Measurements from ENCODE around the gene ATP2C1.

Gene ATP2C1

GRCh38 chr3:130878464-130878863, 15.4 kb upstream of the ATP2C1 start:
- no peak overlapping the region for H2AFZ ChIP-seq (ENCODE audit: low read length)
- no peak overlapping the region for H2BK5ac ChIP-seq (ENCODE audit: low read length)
- no peaks in the 10 kb centered on the region for H3K79me1 ChIP-seq (ENCODE audit: low read depth, low read length)
- no peaks in the 10 kb centered on the region for H3K36me3 ChIP-seq (replicated peaks in 1 of 2; ENCODE audit: control insufficient read depth in 2 of 2, insufficient read depth in 2 of 2, low read length in 2 of 2)
- H3K9ac ChIP-seq (ENCODE audit: low read depth, low read length, poor library complexity) = no peak overlapping the region
- H3K23ac ChIP-seq (ENCODE audit: low read depth, low read length, poor library complexity) = no peak overlapping the region
- no peak overlapping the region for H2BK15ac ChIP-seq (ENCODE audit: low read length)
- peaks cover 0 to 3% of the 10 kb centered on the region in 2 donors for H3K9me3 ChIP-seq (replicated peaks in 1 of 2; ENCODE audit: control insufficient read depth in 2 of 2, insufficient read depth in 1 of 2, low read depth in 1 of 2, low read length in 2 of 2)
- H2BK12ac ChIP-seq (ENCODE audit: low read length) = no peak overlapping the region
- H3K4me1 ChIP-seq (ENCODE audit: control insufficient read depth in 2 of 2, insufficient read depth in 1 of 2, low read depth in 1 of 2, low read length in 2 of 2) = no peaks in the 10 kb centered on the region
- H3K18ac ChIP-seq (ENCODE audit: low read length) = no peak overlapping the region
- no peak overlapping the region for H2AK5ac ChIP-seq (ENCODE audit: low read depth, low read length)
- no peak overlapping the region for H4K91ac ChIP-seq (ENCODE audit: low read depth, low read length, poor library complexity)
- no peak overlapping the region for H2BK120ac ChIP-seq (ENCODE audit: low read depth, low read length)
- no peak overlapping the region for H3K14ac ChIP-seq (ENCODE audit: low read length)
- H3K27me3 ChIP-seq (ENCODE audit: control insufficient read depth in 3 of 3, insufficient read depth in 3 of 3, low read depth in 1 of 3, low read length in 3 of 3) = no peaks in the 10 kb centered on the region
- no peak overlapping the region for H3K4ac ChIP-seq (ENCODE audit: low read length)
- DNase-seq (ENCODE audit: low spot score) = no peak
- no peak overlapping the region for H3K4me3 ChIP-seq (ENCODE audit: low read length in 2 of 2)
- H3K4me2 ChIP-seq (ENCODE audit: insufficient read depth, low read length, poor library complexity, severe bottlenecking) = no peak overlapping the region
- no peak overlapping the region for H3K27ac ChIP-seq (replicated peaks; ENCODE audit: low read length)
- H4K8ac ChIP-seq (ENCODE audit: low read depth, low read length) = no peak overlapping the region

GRCh38 chr3:130889416-130889946, 4.4 kb upstream of the ATP2C1 start:
- Histone ChIP-seq H3K27ac (replicated peaks; ENCODE audit: low read length) (no peak overlapping the region), H2AFZ (ENCODE audit: low read length) (no peak overlapping the region), H2BK120ac (ENCODE audit: low read depth, low read length) (no peak overlapping the region)

GRCh38 chr3:130892759-130893375, 1.0 kb upstream of the ATP2C1 start:
- Histone ChIP-seq H2BK15ac (ENCODE audit: low read length) (no peak overlapping the region), H3K18ac (ENCODE audit: low read length) (no peak overlapping the region), H4K8ac (ENCODE audit: low read depth, low read length) (no peak overlapping the region), H2AK5ac (ENCODE audit: low read depth, low read length) (peak overlapping the region; percentile 86), H3K14ac (ENCODE audit: low read length) (no peak overlapping the region), H2AFZ (ENCODE audit: low read length) (peak overlapping the region; percentile 94), H3K9me3 (replicated peaks in 1 of 2; ENCODE audit: control insufficient read depth in 2 of 2, insufficient read depth in 1 of 2, low read depth in 1 of 2, low read length in 2 of 2) (no peaks in the 10 kb centered on the region), H3K79me1 (ENCODE audit: low read depth, low read length) (peaks cover 2% of the 10 kb centered on the region), H2BK120ac (ENCODE audit: low read depth, low read length) (no peak overlapping the region), H3K23ac (ENCODE audit: low read depth, low read length, poor library complexity) (no peak overlapping the region), H3K36me3 (replicated peaks in 1 of 2; ENCODE audit: control insufficient read depth in 2 of 2, insufficient read depth in 2 of 2, low read length in 2 of 2) (no peaks in the 10 kb centered on the region), H4K91ac (ENCODE audit: low read depth, low read length, poor library complexity) (no peak overlapping the region), H2BK12ac (ENCODE audit: low read length) (no peak overlapping the region), H2BK5ac (ENCODE audit: low read length) (no peak overlapping the region), H3K4ac (ENCODE audit: low read length) (no peak overlapping the region), H3K4me3 (ENCODE audit: low read length in 2 of 2) (peak overlapping the region; percentile 95 to 98), H3K4me2 (ENCODE audit: insufficient read depth, low read length, poor library complexity, severe bottlenecking) (peak overlapping the region; percentile 90), H3K27me3 (ENCODE audit: control insufficient read depth in 3 of 3, insufficient read depth in 3 of 3, low read depth in 1 of 3, low read length in 3 of 3) (no peaks in the 10 kb centered on the region), H3K27ac (replicated peaks; ENCODE audit: low read length) (peak overlapping the region; percentile 66), H3K4me1 (ENCODE audit: control insufficient read depth in 2 of 2, insufficient read depth in 1 of 2, low read depth in 1 of 2, low read length in 2 of 2) (peaks cover 2 to 6% of the 10 kb centered on the region in 2 donors), H3K9ac (ENCODE audit: low read depth, low read length, poor library complexity) (peak overlapping the region; percentile 98)
- DNase-seq (ENCODE audit: low spot score) = peak; percentile 56
- WGBS, 2 donors (ENCODE audit: extremely low coverage in 2 of 2, insufficient read length in 2 of 2, insufficient replicate concordance in 1 of 2) = no CpG with 5 or more reads among the region's 14 CpGs

More at GRCh38 chr3:130889416-130889946, 4.4 kb upstream of the ATP2C1 start:
- no peak overlapping the region for H3K4me3 ChIP-seq (ENCODE audit: low read length in 2 of 2)
- no peak overlapping the region for H3K23ac ChIP-seq (ENCODE audit: low read depth, low read length, poor library complexity)
- no peak overlapping the region for H2BK15ac ChIP-seq (ENCODE audit: low read length)
- H3K9me3 ChIP-seq (replicated peaks in 1 of 2; ENCODE audit: control insufficient read depth in 2 of 2, insufficient read depth in 1 of 2, low read depth in 1 of 2, low read length in 2 of 2) = no peaks in the 10 kb centered on the region
- no peaks in the 10 kb centered on the region for H3K27me3 ChIP-seq (ENCODE audit: control insufficient read depth in 3 of 3, insufficient read depth in 3 of 3, low read depth in 1 of 3, low read length in 3 of 3)
- H3K9ac ChIP-seq (ENCODE audit: low read depth, low read length, poor library complexity) = no peak overlapping the region
- WGBS, 2 donors (ENCODE audit: extremely low coverage in 2 of 2, insufficient read length in 2 of 2, insufficient replicate concordance in 1 of 2) = no CpG with 5 or more reads among the region's 1 CpG
- no peak overlapping the region for H2BK5ac ChIP-seq (ENCODE audit: low read length)
- no peaks in the 10 kb centered on the region for H3K36me3 ChIP-seq (replicated peaks in 1 of 2; ENCODE audit: control insufficient read depth in 2 of 2, insufficient read depth in 2 of 2, low read length in 2 of 2)
- no peak overlapping the region for H3K18ac ChIP-seq (ENCODE audit: low read length)
- no peak overlapping the region for H2AK5ac ChIP-seq (ENCODE audit: low read depth, low read length)
- no peak overlapping the region for H3K4me2 ChIP-seq (ENCODE audit: insufficient read depth, low read length, poor library complexity, severe bottlenecking)
- H3K4me1 ChIP-seq (ENCODE audit: control insufficient read depth in 2 of 2, insufficient read depth in 1 of 2, low read depth in 1 of 2, low read length in 2 of 2) = no peaks in the 10 kb centered on the region
- no peak overlapping the region for H3K14ac ChIP-seq (ENCODE audit: low read length)
- DNase-seq (ENCODE audit: low spot score) = no peak
- H4K8ac ChIP-seq (ENCODE audit: low read depth, low read length) = no peak overlapping the region
- no peak overlapping the region for H3K4ac ChIP-seq (ENCODE audit: low read length)
- H4K91ac ChIP-seq (ENCODE audit: low read depth, low read length, poor library complexity) = no peak overlapping the region
- peaks cover 2% of the 10 kb centered on the region for H3K79me1 ChIP-seq (ENCODE audit: low read depth, low read length)
- no peak overlapping the region for H2BK12ac ChIP-seq (ENCODE audit: low read length)

DNA sequence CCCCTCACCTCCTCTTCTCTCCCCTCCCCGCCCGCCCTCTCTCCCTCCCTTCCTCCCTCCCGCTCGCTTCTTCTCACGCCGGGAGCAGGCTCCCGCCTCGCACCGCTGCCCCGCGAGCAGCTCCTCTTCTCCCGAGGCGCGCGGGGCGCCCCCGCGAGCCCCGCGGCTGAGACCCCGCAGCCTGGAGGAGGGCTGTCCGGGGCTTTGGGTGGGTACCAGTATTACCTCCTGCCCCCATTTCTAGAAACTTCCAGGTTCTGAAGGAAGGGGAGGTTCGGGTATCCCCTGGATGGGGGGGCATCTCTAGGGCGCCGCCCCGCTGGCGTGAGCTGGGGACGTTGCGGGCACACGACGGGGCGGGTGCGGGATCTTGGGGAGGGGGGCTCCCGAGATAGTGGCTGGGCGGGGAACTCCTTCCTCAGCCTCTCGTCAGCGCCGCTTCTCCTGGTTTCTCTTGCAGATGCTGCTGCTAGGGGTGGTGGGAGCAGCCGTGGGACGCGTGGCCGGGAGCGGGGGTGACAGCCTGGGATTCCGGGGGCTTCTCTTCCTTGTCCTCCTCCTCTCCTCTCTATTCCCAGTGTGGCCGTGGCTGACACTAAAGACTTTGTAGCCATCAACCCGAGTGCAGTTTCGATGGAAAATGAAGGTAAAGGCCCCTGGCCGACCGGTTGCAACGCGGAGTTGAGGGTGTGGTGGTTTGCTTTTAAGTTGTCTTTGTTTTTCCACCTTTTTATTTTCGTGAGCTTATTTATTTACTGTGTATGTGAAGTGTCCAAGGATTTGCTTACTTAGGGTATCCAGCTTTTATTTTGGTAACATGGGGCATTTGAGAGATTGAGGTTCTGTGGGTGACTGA, 474 bp downstream of the ATP2C1 start:
- Histone ChIP-seq H3K27ac (replicated peaks; ENCODE audit: low read length) (peak overlapping the region; percentile 96), H3K9me3 (replicated peaks in 1 of 2; ENCODE audit: control insufficient read depth in 2 of 2, insufficient read depth in 1 of 2, low read depth in 1 of 2, low read length in 2 of 2) (no peaks in the 10 kb centered on the region), H3K4me2 (ENCODE audit: insufficient read depth, low read length, poor library complexity, severe bottlenecking) (peak overlapping the region; percentile 80), H3K79me1 (ENCODE audit: low read depth, low read length) (peaks cover 2% of the 10 kb centered on the region), H2BK5ac (ENCODE audit: low read length) (no peak overlapping the region), H2AFZ (ENCODE audit: low read length) (peak overlapping the region; percentile 99), H3K27me3 (ENCODE audit: control insufficient read depth in 3 of 3, insufficient read depth in 3 of 3, low read depth in 1 of 3, low read length in 3 of 3) (no peaks in the 10 kb centered on the region), H4K8ac (ENCODE audit: low read depth, low read length) (no peak overlapping the region), H3K14ac (ENCODE audit: low read length) (peak overlapping the region; percentile 71), H3K23ac (ENCODE audit: low read depth, low read length, poor library complexity) (no peak overlapping the region), H3K4me3 (ENCODE audit: low read length in 2 of 2) (peak overlapping the region; percentile 95 to 98), H3K9ac (ENCODE audit: low read depth, low read length, poor library complexity) (peak overlapping the region; percentile 72), H2BK120ac (ENCODE audit: low read depth, low read length) (peak overlapping the region; percentile 100), H2BK12ac (ENCODE audit: low read length) (no peak overlapping the region), H2BK15ac (ENCODE audit: low read length) (peak overlapping the region; percentile 67), H3K4ac (ENCODE audit: low read length) (no peak overlapping the region), H3K4me1 (ENCODE audit: control insufficient read depth in 2 of 2, insufficient read depth in 1 of 2, low read depth in 1 of 2, low read length in 2 of 2) (peaks cover 2 to 12% of the 10 kb centered on the region in 2 donors), H2AK5ac (ENCODE audit: low read depth, low read length) (no peak overlapping the region), H4K91ac (ENCODE audit: low read depth, low read length, poor library complexity) (no peak overlapping the region), H3K18ac (ENCODE audit: low read length) (peak overlapping the region; percentile 91), H3K36me3 (replicated peaks in 1 of 2; ENCODE audit: control insufficient read depth in 2 of 2, insufficient read depth in 2 of 2, low read length in 2 of 2) (no peaks in the 10 kb centered on the region)
- peak; percentile 57 for DNase-seq (ENCODE audit: low spot score)
- WGBS, 2 donors (ENCODE audit: extremely low coverage in 2 of 2, insufficient read length in 2 of 2, insufficient replicate concordance in 1 of 2) = no CpG with 5 or more reads among the region's 52 CpGs

Data from neuronal stem cell (in vitro differentiated cells).